GM08714 (cell line): ENCODE results near the gene RBM39.
"Not testable (repeated sequence)": the region's sequence is repeated elsewhere in the genome, so short reads cannot be mapped to it uniquely, and the experiment has no call there.

Source experiments
- H3K4me3 ChIP-seq: fragments of 200-500 bp; sonication (Bioruptor generic); 2 replicates; pipeline ENCODE4 v1.5.1; 2014; ENCODE audit warnings: mild to moderate bottlenecking, low read length, inconsistent platforms
- ZNF274 ChIP-seq: IDR thresholded peaks from 2 replicates; pipeline ENCODE4 v1.6.1; 2012; ENCODE audit warnings: mild to moderate bottlenecking, low read depth, low read length

RBM39 gene

DNA sequence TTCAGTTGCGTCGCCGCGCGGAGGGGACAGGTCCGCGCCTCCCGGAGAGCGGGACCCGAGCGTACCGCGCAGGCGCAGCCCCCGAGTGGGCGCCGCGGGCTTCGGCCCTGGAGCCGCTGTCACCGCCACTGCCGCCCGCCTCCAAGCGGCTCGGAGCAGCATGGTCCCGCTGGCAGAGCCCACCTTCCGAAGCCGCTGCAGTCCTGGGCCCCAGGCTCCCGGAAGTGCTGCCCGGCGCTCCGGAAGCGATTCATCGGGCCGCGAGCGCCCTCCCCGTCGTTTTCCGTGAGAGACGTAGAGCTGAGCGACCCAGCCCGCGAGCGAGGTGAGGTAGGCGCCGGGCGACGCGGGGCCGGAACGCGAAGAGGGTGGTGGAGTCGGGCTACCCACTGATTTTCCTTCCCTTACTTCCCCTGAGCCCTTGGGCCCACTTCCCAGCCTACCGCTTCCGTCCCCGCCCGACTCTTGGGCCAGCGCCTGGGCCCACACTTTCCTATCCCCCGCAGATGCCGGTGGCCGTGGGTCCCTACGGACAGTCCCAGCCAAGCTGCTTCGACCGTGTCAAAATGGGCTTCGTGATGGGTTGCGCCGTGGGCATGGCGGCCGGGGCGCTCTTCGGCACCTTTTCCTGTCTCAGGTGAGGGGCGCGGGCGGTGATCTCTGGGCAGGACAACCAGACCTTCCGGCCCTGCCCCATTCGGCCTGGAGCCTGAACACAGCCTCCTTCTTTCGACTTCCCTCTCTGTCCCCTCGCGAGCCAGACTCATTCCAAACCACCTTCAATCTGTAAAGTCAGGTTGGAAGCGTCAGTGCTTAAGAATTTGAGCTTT is 42.7 kb downstream of the RBM39 start, which contains the start of the genes NFS1 and ROMO1:
Gene NFS1 (minus strand): TSS at position 226 of the 830 bp plus-strand sequence. CDS start 64 bp downstream, at position 162.
Gene ROMO1 (plus strand): TSS at position 279 of the 830 bp plus-strand sequence. CDS start 228 bp downstream, at position 507.
- H3K4me3 ChIP-seq = peak within 1 kb of the TSS; percentile 87
- TF ChIP-seq ZNF274 = no peak

DNA sequence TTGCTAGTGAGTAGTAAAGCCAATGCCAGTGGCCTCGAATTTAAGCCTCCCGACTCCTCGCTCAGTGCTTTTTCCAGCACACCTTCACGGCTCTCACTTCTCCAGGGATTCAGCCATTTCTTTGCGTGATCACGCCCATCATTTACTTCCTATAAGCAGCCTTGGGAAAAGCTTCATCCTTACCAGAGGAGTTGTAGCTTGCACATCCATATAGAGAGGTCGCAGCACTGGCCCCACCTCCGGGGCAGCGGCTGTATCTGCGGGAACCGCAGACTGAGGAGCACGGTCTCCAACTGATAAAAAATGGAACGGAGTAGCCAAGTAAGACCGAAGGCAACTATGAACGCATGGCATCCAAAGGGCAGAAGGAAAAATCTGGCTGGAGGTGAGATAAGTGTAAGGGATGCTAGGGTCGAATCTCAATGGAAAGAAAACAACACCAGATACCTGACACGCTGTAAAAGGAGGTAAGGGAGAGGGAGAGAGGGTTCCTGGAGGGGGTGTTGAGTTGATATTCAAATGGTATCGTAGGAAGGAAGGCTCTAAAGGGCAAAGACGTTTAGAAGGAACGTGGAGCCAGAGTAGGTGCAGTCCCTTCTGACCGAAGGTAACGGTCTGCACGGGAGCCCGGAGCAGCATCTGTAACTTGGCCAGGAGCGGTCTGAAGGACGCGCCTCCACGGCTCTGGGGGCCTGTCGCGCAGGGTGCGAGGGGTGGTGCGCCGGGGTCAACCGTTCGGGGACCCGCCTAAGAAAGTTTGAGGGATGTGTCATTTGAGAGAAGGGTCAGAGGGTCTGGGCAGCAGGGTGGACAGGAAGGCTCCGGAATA is 43.5 kb downstream of the RBM39 start:
- peak overlapping the region; percentile 87 for H3K4me3 ChIP-seq
- TF ChIP-seq ZNF274 = no peak

DNA sequence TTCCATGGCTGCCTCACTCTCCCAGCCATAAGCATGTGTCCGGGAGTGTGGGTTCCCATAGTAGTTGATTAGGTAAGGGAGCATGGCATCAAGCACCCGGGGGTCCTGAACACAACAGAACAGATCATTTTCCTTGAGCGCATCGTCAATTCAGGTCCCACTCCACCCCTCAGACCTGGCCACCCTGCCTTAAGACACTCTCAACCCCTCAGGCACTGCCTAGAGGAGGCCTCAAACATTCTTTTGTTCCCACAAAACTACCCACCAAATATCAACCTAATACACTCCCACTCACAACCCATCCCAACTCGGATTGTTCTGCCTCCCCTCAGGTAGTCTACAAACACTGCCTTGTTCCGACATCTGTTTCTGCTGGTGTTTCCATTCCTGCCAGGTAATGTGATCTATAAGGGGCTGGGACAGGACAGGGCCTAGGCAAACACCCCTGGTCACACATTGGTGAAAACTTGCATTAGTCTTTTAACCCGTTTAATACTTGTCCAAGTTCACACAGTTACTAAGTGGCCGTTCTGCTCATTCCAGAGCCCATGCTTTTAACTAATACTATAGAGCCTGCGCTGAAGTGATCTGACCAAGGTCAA is 44.3 kb downstream of the RBM39 start:
- TF ChIP-seq ZNF274 = no peak
- H3K4me3 ChIP-seq = peak overlapping the region; percentile 87; the same call in 1 of the 2 replicates

DNA sequence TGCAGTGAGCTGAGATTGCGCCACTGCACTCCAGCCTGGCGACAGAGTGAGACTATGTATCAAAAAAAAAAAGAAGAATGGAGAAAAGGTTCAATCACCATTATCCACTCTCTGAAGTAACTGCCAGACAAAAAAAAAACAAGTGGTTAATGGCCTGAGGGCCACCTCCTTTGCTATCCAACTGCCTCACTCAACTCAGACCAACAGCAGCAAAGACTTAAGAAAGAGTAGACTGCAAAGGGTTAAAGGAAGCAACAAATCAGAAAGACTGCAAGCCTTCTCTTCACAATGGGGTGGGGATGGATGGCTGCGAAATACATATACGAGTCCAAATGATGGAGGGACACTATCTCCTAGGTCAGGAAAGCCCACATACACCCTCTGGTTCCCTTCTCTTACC is 46.1 kb downstream of the RBM39 start:
- H3K4me3 ChIP-seq = no peak overlapping the region
- no peak for TF ChIP-seq ZNF274

DNA sequence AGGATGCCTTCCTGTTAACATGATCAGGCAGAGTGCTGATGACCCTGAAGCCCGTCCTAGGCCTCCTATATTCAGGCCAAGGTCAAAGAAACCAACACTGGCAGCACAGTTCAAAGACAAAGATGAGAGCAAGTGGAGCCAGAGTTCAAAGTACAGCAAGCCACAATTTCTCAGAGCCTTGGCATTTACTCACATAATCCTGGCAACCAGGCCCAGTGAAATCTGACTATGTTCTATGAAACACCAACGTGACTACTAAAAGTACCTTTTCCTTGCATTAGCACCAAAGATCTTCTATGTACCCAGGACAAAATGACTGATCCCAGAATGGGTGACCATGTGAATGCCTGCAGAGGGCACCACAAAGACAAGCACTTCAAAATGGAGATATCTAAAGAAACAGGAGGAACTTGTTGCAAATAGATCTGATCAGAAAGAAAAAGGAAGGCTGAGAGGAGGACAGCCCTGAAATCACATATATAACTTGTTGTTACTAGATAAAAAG is 46.8 kb downstream of the RBM39 start:
- H3K4me3 ChIP-seq = no peak overlapping the region
- no peak for TF ChIP-seq ZNF274

DNA sequence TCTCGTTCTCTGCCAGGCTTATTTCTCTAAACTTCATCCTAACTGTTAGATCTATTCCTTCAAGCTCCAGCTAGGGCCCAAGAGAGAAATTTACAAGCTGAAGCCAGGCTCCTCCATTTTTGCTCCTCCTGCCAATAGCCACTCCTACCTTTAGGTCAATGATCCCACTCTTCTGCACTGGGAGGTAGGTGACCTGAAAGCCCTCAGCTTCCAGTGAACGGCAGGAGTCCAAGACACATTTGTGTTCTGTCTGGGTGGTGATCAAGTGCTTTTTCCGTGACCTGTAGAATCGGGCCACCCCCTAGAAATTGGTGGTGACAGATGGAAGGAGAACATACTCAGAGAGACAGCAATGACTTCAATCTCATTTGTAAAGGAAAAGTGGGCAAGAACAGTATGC is 51.8 kb downstream of the RBM39 start:
- H3K4me3 ChIP-seq = no peak overlapping the region
- no peak for TF ChIP-seq ZNF274

- H3K4me3 ChIP-seq = not testable (repeated sequence)
Observed at GRCh38 chr20:35686872-35687271, 55.2 kb downstream of the RBM39 start.

GRCh38 chr20:35685368-35685767 is 56.7 kb downstream of the RBM39 start:
- H3K4me3 ChIP-seq = not testable (repeated sequence)

DNA sequence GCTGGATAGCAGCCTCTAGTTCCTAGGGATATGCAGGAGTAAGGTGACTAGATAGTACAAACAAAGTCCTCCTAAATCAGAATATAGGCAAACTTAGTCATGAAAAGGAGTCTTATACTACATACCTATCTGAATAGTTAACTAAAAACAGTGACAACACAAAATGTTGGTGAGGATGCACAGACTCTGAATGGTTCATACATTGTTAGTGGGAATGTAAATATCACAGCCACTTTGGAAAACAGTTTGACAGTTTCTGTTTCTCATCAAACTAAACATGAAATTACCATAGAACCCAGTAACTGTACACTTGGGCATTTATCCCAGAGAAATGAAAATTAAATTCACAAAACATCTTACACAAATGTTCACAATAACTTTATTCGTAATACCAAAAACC is 60.1 kb downstream of the RBM39 start:
- TF ChIP-seq ZNF274 = no peak
- no peak overlapping the region for H3K4me3 ChIP-seq

GRCh38 chr20:35680452-35681183 is 61.4 kb downstream of the RBM39 start:
- TF ChIP-seq ZNF274 = no peak
- H3K4me3 ChIP-seq = no peak overlapping the region

DNA sequence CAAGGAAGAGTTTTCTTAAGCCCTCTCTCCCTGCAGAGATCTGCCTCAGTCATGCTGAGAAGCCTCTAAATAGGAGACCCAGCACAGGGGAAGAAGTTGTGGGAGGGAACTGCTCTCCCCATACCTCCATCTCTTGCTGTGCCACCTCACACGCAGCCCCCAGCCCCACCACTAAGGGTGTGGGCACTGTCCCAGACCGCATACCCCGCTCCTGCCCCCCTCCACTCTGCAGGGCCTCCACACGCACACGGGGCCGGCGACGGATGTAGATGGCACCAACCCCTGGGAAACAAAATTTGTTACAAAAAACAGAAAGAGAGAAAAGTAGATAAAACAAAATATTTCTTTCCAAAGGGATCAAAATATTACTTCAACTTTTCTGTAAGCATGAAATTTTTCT is 67.1 kb downstream of the RBM39 start:
- H3K4me3 ChIP-seq = no peak overlapping the region
- no peak for TF ChIP-seq ZNF274

GRCh38 chr20:35673884-35674283 is 68.2 kb downstream of the RBM39 start:
- no peak overlapping the region for H3K4me3 ChIP-seq
- no peak for TF ChIP-seq ZNF274

DNA sequence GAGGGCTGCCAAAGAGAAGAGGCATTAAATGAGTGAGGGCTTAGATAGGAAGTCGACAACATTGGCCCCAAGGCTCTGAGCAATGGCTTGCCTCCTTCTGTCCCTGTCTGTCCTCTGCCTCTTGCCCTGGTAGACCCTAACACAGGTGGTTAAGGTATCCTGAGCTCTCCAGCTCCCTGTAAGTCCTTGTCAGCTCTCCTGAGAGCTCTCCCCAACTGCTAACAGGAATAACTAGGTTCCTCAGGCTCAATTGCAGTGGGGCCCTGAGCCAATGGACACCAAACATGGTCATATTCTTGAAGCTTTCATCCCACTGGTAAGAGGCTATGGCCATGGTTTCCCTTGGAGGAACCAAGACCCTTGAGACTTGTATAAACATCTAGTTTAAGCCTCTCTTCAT is 72.4 kb downstream of the RBM39 start:
- H3K4me3 ChIP-seq = no peak overlapping the region
- TF ChIP-seq ZNF274 = no peak

DNA sequence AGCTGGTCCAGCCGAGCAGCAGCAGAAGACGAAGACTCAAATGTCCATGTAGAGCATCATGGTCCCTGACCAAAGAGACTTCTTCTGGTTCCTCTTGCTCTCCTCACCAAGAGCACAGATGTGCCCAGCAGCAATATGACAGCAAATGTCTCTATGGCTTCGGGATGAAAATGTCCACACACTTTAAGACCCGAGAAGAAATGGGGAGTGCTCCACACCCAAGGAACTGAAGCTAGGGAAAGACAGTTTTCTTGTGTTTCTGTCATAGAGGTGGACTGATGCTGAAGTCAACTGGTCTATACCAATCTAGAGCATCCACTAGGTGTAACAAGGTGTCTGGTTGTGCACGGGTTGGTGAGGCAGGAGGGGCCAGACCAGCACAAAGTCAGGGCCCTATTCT is 72.8 kb downstream of the RBM39 start:
- no peak overlapping the region for H3K4me3 ChIP-seq
- TF ChIP-seq ZNF274 = no peak

DNA sequence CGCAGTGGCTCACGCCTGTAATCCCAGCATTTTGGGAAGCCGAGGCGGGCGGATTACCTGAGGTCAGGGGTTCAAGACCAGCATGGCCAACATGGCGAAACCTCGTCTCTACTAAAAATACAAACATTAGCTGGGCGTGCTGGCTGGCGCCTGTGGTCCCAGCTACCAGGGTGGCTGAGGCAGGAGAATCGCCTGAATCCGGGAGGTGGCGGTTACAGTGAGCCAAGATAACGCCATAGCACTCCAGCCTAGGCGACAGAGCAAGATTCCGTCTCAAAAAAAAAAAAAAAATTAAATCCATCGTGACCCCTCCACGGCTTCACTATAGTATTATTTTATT is 76.1 kb downstream of the RBM39 start:
- H3K4me3 ChIP-seq = no peak overlapping the region
- no peak for TF ChIP-seq ZNF274
